Measurements from ENCODE around the gene GRP.
A peak's percentile ranks its signal among the peaks of the same experiment; 100 is the strongest.

Gene GRP

GRCh38 chr18:59219672-59220163, at the start of gene GRP:
Gene GRP (plus strand): TSS chr18:59220158. CDS start chr18:59220266, 108 bp downstream.
- DNase-seq: peak; percentile 73

GRCh38 chr18:59172664-59173249, 47.2 kb upstream of the GRP start:
- no peak for DNase-seq

- DNase-seq: no peak
Measured at GRCh38 chr18:59177485-59177884, 42.5 kb upstream of the GRP start.

- no peak for DNase-seq
Measured at GRCh38 chr18:59180150-59180845, 39.7 kb upstream of the GRP start.

GRCh38 chr18:59182673-59183072, 37.3 kb upstream of the GRP start:
- no peak for DNase-seq

GRCh38 chr18:59189008-59189407, 30.9 kb upstream of the GRP start:
- no peak for DNase-seq

GRCh38 chr18:59189746-59190145, 30.2 kb upstream of the GRP start:
- no peak for DNase-seq

- peak; percentile 37 for DNase-seq
Measured at GRCh38 chr18:59196161-59196725, 23.7 kb upstream of the GRP start.

GRCh38 chr18:59197636-59198035, 22.3 kb upstream of the GRP start:
- no peak for DNase-seq

GRCh38 chr18:59198215-59198614, 21.7 kb upstream of the GRP start:
- no peak for DNase-seq

GRCh38 chr18:59200787-59201186, 19.2 kb upstream of the GRP start:
- DNase-seq: no peak

- DNase-seq: peak; percentile 58
Measured at GRCh38 chr18:59202258-59202820, 17.6 kb upstream of the GRP start.

- no peak for DNase-seq
Measured at GRCh38 chr18:59207506-59207905, 12.5 kb upstream of the GRP start.

- DNase-seq: no peak
Measured at GRCh38 chr18:59208602-59209125, 11.3 kb upstream of the GRP start.

GRCh38 chr18:59210299-59210698, 9.7 kb upstream of the GRP start:
- DNase-seq: no peak

GRCh38 chr18:59211629-59212028, 8.3 kb upstream of the GRP start:
- no peak for DNase-seq

GRCh38 chr18:59218018-59218417, 1.9 kb upstream of the GRP start:
- DNase-seq: peak; percentile 86

- no peak for DNase-seq
Measured at GRCh38 chr18:59220164-59220783, 316 bp downstream of the GRP start.

GRCh38 chr18:59220784-59221765, 1.1 kb downstream of the GRP start:
- DNase-seq: peak; percentile 48

- no peak for DNase-seq
Measured at GRCh38 chr18:59222341-59222740, 2.4 kb downstream of the GRP start.

GRCh38 chr18:59228351-59228750, 8.4 kb downstream of the GRP start:
- no peak for DNase-seq

- no peak for DNase-seq
Measured at GRCh38 chr18:59229191-59229590, 9.2 kb downstream of the GRP start.

Measured in NCI-H345 (cell line).